BLaER1 (cell line): ENCODE data around the gene RAB28.

Experiments
- H3K27ac ChIP-seq: shearing (Covaris generic); formaldehyde crosslinking; 2 replicates; pipeline ENCODE4 v1.8.1; 2022
- H3K27me3 ChIP-seq: shearing (Covaris generic); formaldehyde crosslinking; 2 replicates; pipeline ENCODE4 v1.8.1; 2022
- H3K36me3 ChIP-seq: shearing (Covaris generic); formaldehyde crosslinking; 2 replicates; pipeline ENCODE4 v1.8.1; 2022
- H3K4me1 ChIP-seq: shearing (Covaris generic); formaldehyde crosslinking; 2 replicates; pipeline ENCODE4 v1.8.1; 2022
- H3K4me2 ChIP-seq: shearing (Covaris generic); formaldehyde crosslinking; 2 replicates; pipeline ENCODE4 v1.8.1; 2022
- H3K4me3 ChIP-seq: shearing (Covaris generic); formaldehyde crosslinking; 2 replicates; pipeline ENCODE4 v1.8.1; 2022
- H3K9ac ChIP-seq: shearing (Covaris generic); formaldehyde crosslinking; 2 replicates; pipeline ENCODE4 v1.8.1; 2022
- H3K9me3 ChIP-seq: shearing (Covaris generic); formaldehyde crosslinking; 2 replicates; pipeline ENCODE4 v1.8.1; 2022
- H4K20me1 ChIP-seq: shearing (Covaris generic); formaldehyde crosslinking; 2 replicates; pipeline ENCODE4 v1.8.1; 2022
- Cebpa-rat ChIP-seq: shearing (Covaris generic); IDR thresholded peaks from 2 replicates; pipeline ENCODE4 v1.8.1; 2022

The RAB28 gene

GRCh38 chr4:13365195-13365594 lies 118.9 kb downstream of the RAB28 start:
- no peak overlapping the region for H3K9ac ChIP-seq
- peaks cover 5% of the 10 kb centered on the region for H3K36me3 ChIP-seq
- H3K27ac ChIP-seq = no peak overlapping the region
- no peaks in the 10 kb centered on the region for H3K27me3 ChIP-seq
- no peaks in the 10 kb centered on the region for H3K9me3 ChIP-seq
- H4K20me1 ChIP-seq = no peaks in the 10 kb centered on the region
- H3K4me3 ChIP-seq = no peak overlapping the region
- H3K4me2 ChIP-seq = no peak overlapping the region
- TF ChIP-seq Cebpa-rat = no peak
- no peaks in the 10 kb centered on the region for H3K4me1 ChIP-seq

GRCh38 chr4:13364653-13365052 lies 119.5 kb downstream of the RAB28 start:
- H3K4me3 ChIP-seq = no peak overlapping the region
- no peak overlapping the region for H3K27ac ChIP-seq
- H4K20me1 ChIP-seq = no peaks in the 10 kb centered on the region
- H3K9me3 ChIP-seq = no peaks in the 10 kb centered on the region
- H3K27me3 ChIP-seq = no peaks in the 10 kb centered on the region
- H3K9ac ChIP-seq = no peak overlapping the region
- no peak for TF ChIP-seq Cebpa-rat
- no peaks in the 10 kb centered on the region for H3K4me1 ChIP-seq
- H3K36me3 ChIP-seq = peaks cover 5% of the 10 kb centered on the region
- H3K4me2 ChIP-seq = no peak overlapping the region

GRCh38 chr4:13364172-13364571 lies 120.0 kb downstream of the RAB28 start:
- no peak overlapping the region for H3K27ac ChIP-seq
- no peaks in the 10 kb centered on the region for H3K27me3 ChIP-seq
- TF ChIP-seq Cebpa-rat = no peak

GRCh38 chr4:13359809-13360208 lies 124.3 kb downstream of the RAB28 start:
- Histone ChIP-seq H3K36me3 (no peaks in the 10 kb centered on the region; the same call in 1 of the 2 replicates), H3K27me3 (no peaks in the 10 kb centered on the region), H4K20me1 (no peaks in the 10 kb centered on the region), H3K4me3 (no peak overlapping the region), H3K4me2 (no peak overlapping the region), H3K9ac (no peak overlapping the region), H3K9me3 (no peaks in the 10 kb centered on the region), H3K27ac (no peak overlapping the region), H3K4me1 (no peaks in the 10 kb centered on the region)
- TF ChIP-seq Cebpa-rat = no peak

More at GRCh38 chr4:13364172-13364571, 120.0 kb downstream of the RAB28 start:
- Histone ChIP-seq H3K9ac (no peak overlapping the region), H3K36me3 (peaks cover 5% of the 10 kb centered on the region), H3K4me2 (no peak overlapping the region), H3K4me1 (no peaks in the 10 kb centered on the region), H3K9me3 (no peaks in the 10 kb centered on the region), H3K4me3 (no peak overlapping the region), H4K20me1 (no peaks in the 10 kb centered on the region)

GRCh38 chr4:13355111-13355880 lies 128.8 kb downstream of the RAB28 start:
- Histone ChIP-seq H3K36me3 (no peaks in the 10 kb centered on the region), H3K27me3 (no peaks in the 10 kb centered on the region), H4K20me1 (no peaks in the 10 kb centered on the region), H3K4me2 (no peak overlapping the region), H3K4me3 (no peak overlapping the region), H3K9ac (no peak overlapping the region), H3K9me3 (no peaks in the 10 kb centered on the region), H3K4me1 (no peaks in the 10 kb centered on the region), H3K27ac (no peak overlapping the region)
- no peak for TF ChIP-seq Cebpa-rat

- H3K27ac ChIP-seq = no peak overlapping the region
- no peaks in the 10 kb centered on the region for H3K9me3 ChIP-seq
Measured at GRCh38 chr4:13349096-13349495, 135.0 kb downstream of the RAB28 start.

GRCh38 chr4:13348216-13348615 lies 135.9 kb downstream of the RAB28 start:
- no peaks in the 10 kb centered on the region for H3K9me3 ChIP-seq
- H3K9ac ChIP-seq = no peak overlapping the region
- H3K27me3 ChIP-seq = no peaks in the 10 kb centered on the region
- no peaks in the 10 kb centered on the region for H4K20me1 ChIP-seq
- no peak for TF ChIP-seq Cebpa-rat
- H3K36me3 ChIP-seq = no peaks in the 10 kb centered on the region
- no peak overlapping the region for H3K4me2 ChIP-seq
- H3K27ac ChIP-seq = no peak overlapping the region
- H3K4me1 ChIP-seq = no peaks in the 10 kb centered on the region
- H3K4me3 ChIP-seq = no peak overlapping the region

More at GRCh38 chr4:13349096-13349495, 135.0 kb downstream of the RAB28 start:
- Histone ChIP-seq H3K27me3 (no peaks in the 10 kb centered on the region), H4K20me1 (no peaks in the 10 kb centered on the region), H3K4me1 (no peaks in the 10 kb centered on the region), H3K36me3 (no peaks in the 10 kb centered on the region), H3K9ac (no peak overlapping the region), H3K4me2 (no peak overlapping the region), H3K4me3 (no peak overlapping the region)
- no peak for TF ChIP-seq Cebpa-rat

- Histone ChIP-seq H3K36me3 (no peaks in the 10 kb centered on the region), H3K4me3 (no peak overlapping the region), H3K4me1 (no peaks in the 10 kb centered on the region), H3K9ac (no peak overlapping the region), H3K27me3 (no peaks in the 10 kb centered on the region), H3K9me3 (no peaks in the 10 kb centered on the region), H3K27ac (no peak overlapping the region), H4K20me1 (no peaks in the 10 kb centered on the region), H3K4me2 (no peak overlapping the region)
- no peak for TF ChIP-seq Cebpa-rat
Measured at GRCh38 chr4:13347517-13348125, 136.5 kb downstream of the RAB28 start.

GRCh38 chr4:13344216-13344615 lies 139.9 kb downstream of the RAB28 start:
- no peak overlapping the region for H3K27ac ChIP-seq
- H3K4me2 ChIP-seq = no peak overlapping the region
- no peaks in the 10 kb centered on the region for H3K4me1 ChIP-seq
- H4K20me1 ChIP-seq = no peaks in the 10 kb centered on the region
- no peak for TF ChIP-seq Cebpa-rat
- no peaks in the 10 kb centered on the region for H3K9me3 ChIP-seq
- no peaks in the 10 kb centered on the region for H3K27me3 ChIP-seq
- H3K4me3 ChIP-seq = no peak overlapping the region
- no peak overlapping the region for H3K9ac ChIP-seq
- no peaks in the 10 kb centered on the region for H3K36me3 ChIP-seq

GRCh38 chr4:13340672-13341071 lies 143.5 kb downstream of the RAB28 start:
- H3K4me3 ChIP-seq = no peak overlapping the region

More at GRCh38 chr4:13340672-13341071, 143.5 kb downstream of the RAB28 start:
- Histone ChIP-seq H3K4me2 (no peak overlapping the region), H4K20me1 (no peaks in the 10 kb centered on the region), H3K27ac (no peak overlapping the region), H3K4me1 (no peaks in the 10 kb centered on the region), H3K27me3 (no peaks in the 10 kb centered on the region), H3K9me3 (no peaks in the 10 kb centered on the region), H3K9ac (no peak overlapping the region), H3K36me3 (no peaks in the 10 kb centered on the region; the same call in 1 of the 2 replicates)
- TF ChIP-seq Cebpa-rat = no peak
